ENCODE results near the gene LRRC4C. TPM values are rescaled to one million over a fixed set of nuclear protein-coding genes. Genes with fewer than 3 reads are reported as not detected.

The LRRC4C gene
- total RNA-seq, 1 experiment from 2014 or later = not detected

DNA sequence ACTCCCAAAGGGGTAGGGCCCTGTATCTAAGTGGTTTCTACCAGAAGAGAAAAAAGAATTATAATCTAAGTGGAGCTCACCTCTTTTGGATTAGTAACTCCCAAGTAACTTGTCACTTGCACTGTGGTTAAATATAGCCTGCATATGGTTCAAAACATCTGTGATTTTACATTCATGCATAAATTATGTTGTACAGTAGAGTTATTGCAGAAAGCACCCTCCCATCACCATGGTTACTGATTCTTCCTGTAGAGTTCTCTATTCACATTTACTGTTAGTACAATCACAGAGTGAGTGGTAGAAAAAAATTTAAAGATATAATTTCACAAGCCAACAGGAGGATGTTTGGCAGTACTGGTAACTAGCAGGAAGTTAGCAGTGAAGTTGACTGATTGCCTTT lies 80.4 kb downstream of the LRRC4C start:
- CTCF ChIA-PET = no interaction called here
- BruUV-seq (replicated peaks) = no TSS peak
- intact Hi-C loops (cut with micrococcal nuclease; ENCODE audit: unreplicated experiment) = no loop called here

DNA sequence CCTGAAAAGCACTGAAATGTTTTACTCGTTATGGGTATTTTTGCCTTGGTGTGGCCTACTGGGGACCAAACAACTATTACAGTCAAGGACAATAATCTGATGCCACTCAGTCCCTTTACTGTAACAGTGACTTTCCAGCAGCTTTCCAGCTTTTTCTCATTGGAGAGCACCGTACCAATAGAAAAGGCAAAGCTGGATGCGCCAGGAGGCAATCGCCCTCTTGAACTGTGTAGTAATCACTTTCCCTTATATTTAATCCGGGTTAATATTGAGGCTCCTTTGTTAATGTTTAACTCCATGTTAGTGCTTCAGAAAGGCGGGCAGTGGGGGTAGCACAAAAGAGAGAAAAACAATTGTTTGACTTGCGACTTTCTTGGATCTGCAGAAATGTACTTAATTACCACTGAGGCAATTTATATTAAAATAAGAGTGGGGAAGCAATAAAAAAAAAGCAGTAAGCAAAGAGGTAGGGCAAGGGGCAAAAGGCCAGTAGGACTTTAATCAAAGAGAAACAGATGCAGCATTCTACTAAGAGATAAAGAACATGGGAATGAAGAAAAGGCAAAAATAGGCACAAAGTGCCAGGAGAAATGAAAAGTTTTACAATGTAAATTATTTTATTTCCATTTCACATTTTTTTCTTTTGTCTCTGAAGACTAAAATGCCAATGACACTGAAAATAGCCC lies 81.6 kb downstream of the LRRC4C start:
- Mint-ChIP-seq H3K27me3 (ENCODE audit: unreplicated experiment) (no peaks in the 10 kb centered on the region), H3K27ac (ENCODE audit: unreplicated experiment) (no peak overlapping the region), H3K9me3 (ENCODE audit: low read depth, unreplicated experiment) (peaks cover 2% of the 10 kb centered on the region), H3K36me3 (ENCODE audit: insufficient read depth, unreplicated experiment) (no peaks in the 10 kb centered on the region), H3K4me1 (ENCODE audit: low read depth, unreplicated experiment) (no peaks in the 10 kb centered on the region), H3K4me3 (ENCODE audit: low read depth, unreplicated experiment) (no peak overlapping the region)
- no peak for TF ChIP-seq CTCF (IDR thresholded peaks at IDR 0.05; ENCODE audit: unreplicated experiment)
- CTCF ChIA-PET = no interaction called here
- intact Hi-C loops (cut with micrococcal nuclease; ENCODE audit: unreplicated experiment) = no loop called here
- no TSS peak for BruUV-seq (replicated peaks)
- no peak for DNase-seq

More for the DNA sequence above, 80.4 kb downstream of the LRRC4C start:
- H3K4me3 Mint-ChIP-seq (ENCODE audit: low read depth, unreplicated experiment) = no peak overlapping the region
- H3K27me3 Mint-ChIP-seq (ENCODE audit: unreplicated experiment) = no peaks in the 10 kb centered on the region
- H3K9me3 Mint-ChIP-seq (ENCODE audit: low read depth, unreplicated experiment) = peaks cover 2% of the 10 kb centered on the region
- no peak overlapping the region for H3K27ac Mint-ChIP-seq (ENCODE audit: unreplicated experiment)
- H3K4me1 Mint-ChIP-seq (ENCODE audit: low read depth, unreplicated experiment) = no peaks in the 10 kb centered on the region
- no peaks in the 10 kb centered on the region for H3K36me3 Mint-ChIP-seq (ENCODE audit: insufficient read depth, unreplicated experiment)
- no peak for DNase-seq
- no peak for TF ChIP-seq CTCF (IDR thresholded peaks at IDR 0.05; ENCODE audit: unreplicated experiment)

DNA sequence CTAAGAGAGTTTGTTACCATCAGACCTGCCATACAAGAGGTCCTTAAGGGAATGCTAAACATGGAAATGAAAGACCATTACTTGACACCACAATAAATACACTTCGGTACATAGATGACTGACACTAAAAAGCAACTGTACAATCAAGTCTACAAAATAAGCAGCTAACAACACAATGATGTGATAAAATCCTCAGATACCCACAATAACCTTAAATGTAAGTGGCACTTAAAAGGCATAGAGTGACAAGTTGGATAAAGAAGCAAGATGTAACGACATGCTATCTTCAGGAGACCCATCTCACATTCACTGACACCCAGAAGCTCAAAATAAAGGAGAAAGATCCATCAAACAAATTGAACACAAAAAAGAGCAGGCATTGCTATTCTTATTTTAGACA lies 107.6 kb downstream of the LRRC4C start:
- Mint-ChIP-seq H3K27me3 (ENCODE audit: unreplicated experiment) (no peaks in the 10 kb centered on the region), H3K36me3 (ENCODE audit: insufficient read depth, unreplicated experiment) (no peaks in the 10 kb centered on the region), H3K9me3 (ENCODE audit: low read depth, unreplicated experiment) (peaks cover 10% of the 10 kb centered on the region), H3K4me1 (ENCODE audit: low read depth, unreplicated experiment) (no peaks in the 10 kb centered on the region), H3K27ac (ENCODE audit: unreplicated experiment) (no peak overlapping the region), H3K4me3 (ENCODE audit: low read depth, unreplicated experiment) (no peak overlapping the region)
- no TSS peak for BruUV-seq (replicated peaks)
- intact Hi-C loops (cut with micrococcal nuclease; ENCODE audit: unreplicated experiment) = no loop called here
- CTCF ChIA-PET = interaction anchor here (0.5 kb wide), 1 partner anchor 263 kb away, joined by 3 read pairs; no protein-coding TSS in a partner anchor
- no peak for DNase-seq
- no peak for TF ChIP-seq CTCF (IDR thresholded peaks at IDR 0.05; ENCODE audit: unreplicated experiment)

DNA sequence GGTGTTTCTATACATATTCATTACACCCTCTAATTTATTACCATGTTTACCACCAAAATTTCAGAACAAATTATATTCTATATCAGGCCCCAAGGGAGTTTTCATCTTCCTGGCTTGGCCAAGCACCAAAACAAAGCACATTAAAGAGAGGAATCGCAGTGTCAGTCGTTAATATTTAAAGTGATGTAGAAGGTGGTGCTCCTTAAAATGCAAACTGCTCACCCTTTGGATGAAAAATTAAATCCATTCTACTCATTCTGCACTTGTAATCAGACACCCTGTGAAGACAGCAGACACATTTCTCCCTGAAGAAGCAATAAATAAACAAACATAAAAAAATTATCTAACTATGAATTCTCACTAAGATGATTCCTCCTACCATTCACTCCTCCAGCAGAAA lies 113.4 kb downstream of the LRRC4C start:
- no peak for DNase-seq
- H3K9me3 Mint-ChIP-seq (ENCODE audit: low read depth, unreplicated experiment) = peaks cover 16% of the 10 kb centered on the region
- no peak for TF ChIP-seq CTCF (IDR thresholded peaks at IDR 0.05; ENCODE audit: unreplicated experiment)
- CTCF ChIA-PET = no interaction called here
- BruUV-seq (replicated peaks) = no TSS peak
- no peak overlapping the region for H3K4me3 Mint-ChIP-seq (ENCODE audit: low read depth, unreplicated experiment)
- no peaks in the 10 kb centered on the region for H3K4me1 Mint-ChIP-seq (ENCODE audit: low read depth, unreplicated experiment)
- intact Hi-C loops (cut with micrococcal nuclease; ENCODE audit: unreplicated experiment) = no loop called here
- no peaks in the 10 kb centered on the region for H3K36me3 Mint-ChIP-seq (ENCODE audit: insufficient read depth, unreplicated experiment)
- H3K27me3 Mint-ChIP-seq (ENCODE audit: unreplicated experiment) = no peaks in the 10 kb centered on the region
- H3K27ac Mint-ChIP-seq (ENCODE audit: unreplicated experiment) = no peak overlapping the region
